Testis (tissue), 2 donors: Measurements from ENCODE around the gene PI4KA.

Source experiments
- POLR2A ChIP-seq: fragments of 450-650 bp; IDR thresholded peaks from one replicate; pipeline ENCODE4 v1.6.1; 2017; ENCODE audit warnings: antibody characterized with exemption, mild to moderate bottlenecking, moderate library complexity
- TF ChIP-seq, protein P1 (sequence below), 3 experiments: fragments of 450-650 bp in 2 of 3; fragments of 200-600 bp in 1 of 3; sonication (generic) in 1 of 3; IDR thresholded peaks; one replicate each; pipeline ENCODE4 v1.5.1; 2016 to 2019; ENCODE audit warnings: antibody characterized with exemption in 3 of 3, mild to moderate bottlenecking in 2 of 3, moderate library complexity in 1 of 3

- no peak for TF ChIP-seq POLR2A
- TF ChIP-seq, protein P1, sequence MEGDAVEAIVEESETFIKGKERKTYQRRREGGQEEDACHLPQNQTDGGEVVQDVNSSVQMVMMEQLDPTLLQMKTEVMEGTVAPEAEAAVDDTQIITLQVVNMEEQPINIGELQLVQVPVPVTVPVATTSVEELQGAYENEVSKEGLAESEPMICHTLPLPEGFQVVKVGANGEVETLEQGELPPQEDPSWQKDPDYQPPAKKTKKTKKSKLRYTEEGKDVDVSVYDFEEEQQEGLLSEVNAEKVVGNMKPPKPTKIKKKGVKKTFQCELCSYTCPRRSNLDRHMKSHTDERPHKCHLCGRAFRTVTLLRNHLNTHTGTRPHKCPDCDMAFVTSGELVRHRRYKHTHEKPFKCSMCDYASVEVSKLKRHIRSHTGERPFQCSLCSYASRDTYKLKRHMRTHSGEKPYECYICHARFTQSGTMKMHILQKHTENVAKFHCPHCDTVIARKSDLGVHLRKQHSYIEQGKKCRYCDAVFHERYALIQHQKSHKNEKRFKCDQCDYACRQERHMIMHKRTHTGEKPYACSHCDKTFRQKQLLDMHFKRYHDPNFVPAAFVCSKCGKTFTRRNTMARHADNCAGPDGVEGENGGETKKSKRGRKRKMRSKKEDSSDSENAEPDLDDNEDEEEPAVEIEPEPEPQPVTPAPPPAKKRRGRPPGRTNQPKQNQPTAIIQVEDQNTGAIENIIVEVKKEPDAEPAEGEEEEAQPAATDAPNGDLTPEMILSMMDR (IDR thresholded peaks at IDR 0.05): no peak
Measured at GRCh38 chr22:20818471-20818870, 40.1 kb downstream of the PI4KA start.
